ENCODE measurements around the gene NCOR1.

DNA sequence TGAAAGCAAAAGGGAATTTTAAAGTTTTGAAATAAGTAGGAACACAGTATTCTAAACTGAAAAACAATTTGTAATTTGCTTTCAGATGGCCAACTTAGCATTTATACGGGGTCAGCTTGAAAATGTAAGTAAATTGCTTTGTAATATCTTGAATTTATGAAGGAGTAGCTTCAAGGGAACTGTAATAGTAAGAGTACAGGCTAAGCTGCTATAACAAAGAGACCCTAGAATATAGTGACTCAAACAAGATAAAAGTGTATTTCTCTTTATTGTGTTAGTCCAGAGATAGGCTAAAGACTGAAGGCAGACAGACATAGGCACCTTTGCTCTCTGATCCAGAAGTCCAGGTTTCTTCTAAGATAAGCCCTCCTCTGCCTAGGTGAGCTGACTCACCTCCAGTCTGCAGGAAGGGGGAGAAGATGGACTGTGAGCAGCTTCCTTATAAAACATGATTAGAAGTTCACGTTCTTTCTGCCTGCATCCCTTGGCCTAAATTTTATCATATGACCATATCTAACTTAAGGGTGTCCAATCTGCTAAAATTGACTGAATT is 212.6 kb downstream of the NCOR1 start:
- TF ChIP-seq, protein P1, sequence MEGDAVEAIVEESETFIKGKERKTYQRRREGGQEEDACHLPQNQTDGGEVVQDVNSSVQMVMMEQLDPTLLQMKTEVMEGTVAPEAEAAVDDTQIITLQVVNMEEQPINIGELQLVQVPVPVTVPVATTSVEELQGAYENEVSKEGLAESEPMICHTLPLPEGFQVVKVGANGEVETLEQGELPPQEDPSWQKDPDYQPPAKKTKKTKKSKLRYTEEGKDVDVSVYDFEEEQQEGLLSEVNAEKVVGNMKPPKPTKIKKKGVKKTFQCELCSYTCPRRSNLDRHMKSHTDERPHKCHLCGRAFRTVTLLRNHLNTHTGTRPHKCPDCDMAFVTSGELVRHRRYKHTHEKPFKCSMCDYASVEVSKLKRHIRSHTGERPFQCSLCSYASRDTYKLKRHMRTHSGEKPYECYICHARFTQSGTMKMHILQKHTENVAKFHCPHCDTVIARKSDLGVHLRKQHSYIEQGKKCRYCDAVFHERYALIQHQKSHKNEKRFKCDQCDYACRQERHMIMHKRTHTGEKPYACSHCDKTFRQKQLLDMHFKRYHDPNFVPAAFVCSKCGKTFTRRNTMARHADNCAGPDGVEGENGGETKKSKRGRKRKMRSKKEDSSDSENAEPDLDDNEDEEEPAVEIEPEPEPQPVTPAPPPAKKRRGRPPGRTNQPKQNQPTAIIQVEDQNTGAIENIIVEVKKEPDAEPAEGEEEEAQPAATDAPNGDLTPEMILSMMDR (IDR thresholded peaks at IDR 0.05; ENCODE audit: low read length): no peak
- no peak for TF ChIP-seq EZH2phosphoT487 (IDR thresholded peaks at IDR 0.05; ENCODE audit: low read length)
